Pancreas (tissue), 10 donors: ENCODE results near the gene OPALIN. TPM values are rescaled to one million over a fixed set of nuclear protein-coding genes. Genes with fewer than 3 reads are reported as not detected.

ENCODE experiments used
- ATAC-seq, 4 donors: fragments of 200-7000 bp; cut with Tn5 transposase; one replicate each; pipeline versions ENCODE4 v1.8.0 to v1.9.1; 2020; ENCODE audit warnings: mild to moderate bottlenecking in 4 of 4, moderate library complexity in 4 of 4
- DNase-seq, 6 donors: peaks; one replicate each; pipeline ENCODE4 v3.0.0-alpha.2; 2020
- FAIRE-seq: peaks from 2 replicates; lab custom pipeline; 2012; peaks lifted over from hg19 to GRCh38; lab: Jason Lieb, UNC
- H3K27ac ChIP-seq, 4 donors: fragments of 200-600 bp; sonication (generic); 1 replicate in 3 of 4; 2 replicates in 1 of 4; pipeline versions ENCODE4 v1.5.0 to v1.8.0; 2020
- H3K27me3 ChIP-seq, 4 donors: fragments of 200-600 bp; one replicate each; pipeline ENCODE4 v1.8.0; 2021
- H3K36me3 ChIP-seq, 3 donors: fragments of 200-600 bp; sonication (generic) in 1 of 3; one replicate each; pipeline versions ENCODE4 v1.5.0 to v1.8.0; 2020 to 2021
- H3K4me1 ChIP-seq, 3 donors: fragments of 200-600 bp; one replicate each; pipeline ENCODE4 v1.8.0; 2021
- H3K4me3 ChIP-seq, 4 donors: fragments of 200-600 bp; sonication (generic) in 2 of 4; one replicate each; pipeline versions ENCODE4 v1.5.0 to v1.8.0; 2020 to 2021
- H3K9me3 ChIP-seq, 4 donors: fragments of 200-600 bp; one replicate each; pipeline ENCODE4 v1.8.0; 2021
- CTCF ChIP-seq, 4 donors: fragments of 200-600 bp; sonication (generic) in 3 of 4; IDR thresholded peaks; one replicate each; pipeline versions ENCODE4 v1.5.0 to v1.8.0; 2021; ENCODE audit warnings: antibody characterized with exemption in 4 of 4
- WGBS, 2 donors: extraction: QIAGEN DNeasy Blood & Tissue Kit; methylation state at CpG; one replicate each; pipeline ENCODE4 v1.1.7; 2013; 5-methylcytosine and 5-hydroxymethylcytosine counted together
- intact Hi-C, 3 donors: fragments of 100-400 bp; cut with DNase I; formaldehyde crosslinking; loops; one replicate each; pipeline versions ENCODE4 v1.11.1 to v1.14.2; 2022
- polyA plus RNA-seq, 2 donors: library from polyadenylated mRNA; stranded (reverse); fragments of 200-250 nt; gene quantifications; one replicate each; pipeline ENCODE4 v1.2.3, GENCODE V29; 2013
- total RNA-seq, 6 donors: library from RNA; stranded (reverse); fragmentation: NEBNext Ultra II Directional in 4 of 6; extraction: Animal tissue kit (Norgen Biotek cat#: 25700) in 4 of 6; gene quantifications; one replicate each; pipeline versions ENCODE4 v1.2.1 to v1.2.4, GENCODE V29; 2021 to 2023
- donor health status: healthy with polysubstance abuse.
- donor health status: DM: no; HTN: no; CAD: no; lungs with moderate emphysema.
- donor health status: DM: no; HTN: no; CAD: no.
- donor health status: control.
- donor health status: control.
- donor health status: Bipolar disorder and iron deficiency.
- donor health status: DM: yes; HTN: yes; CAD: no.
- donor health status: DM: no; HTN: no; CAD: no.
- donor health status: DM: no; HTN: no; CAD: no.
- donor health status: DM: yes; HTN: yes; CAD: no.

OPALIN gene
- total and polyA plus RNA-seq, 8 donors = not detected

GRCh38 chr10:96371356-96371755 lies 12.6 kb upstream of the OPALIN start:
- Histone ChIP-seq H3K27ac (no peak overlapping the region), H3K4me3 (no peak overlapping the region), H3K27me3 (no peaks in the 10 kb centered on the region), H3K36me3 (no peaks in the 10 kb centered on the region), H3K4me1 (no peaks in the 10 kb centered on the region), H3K9me3 (no peaks in the 10 kb centered on the region)
- no peak for DNase-seq
- WGBS, 2 donors = 72 to 85% methylated on average over 11 of the region's 11 CpGs
- no peak for TF ChIP-seq CTCF (IDR thresholded peaks at IDR 0.05)
- intact Hi-C loops = no loop called here
- ATAC-seq = no peak
- no peak for FAIRE-seq

- intact Hi-C loops = no loop called here
These were observed 11.9 kb upstream of the OPALIN start for GRCh38 chr10:96370584-96371157.

GRCh38 chr10:96369890-96370583 lies 11.2 kb upstream of the OPALIN start:
- Histone ChIP-seq H3K27ac (no peak overlapping the region), H3K27me3 (no peaks in the 10 kb centered on the region), H3K4me3 (no peak overlapping the region), H3K4me1 (no peaks in the 10 kb centered on the region), H3K9me3 (no peaks in the 10 kb centered on the region), H3K36me3 (no peaks in the 10 kb centered on the region)
- no peak for ATAC-seq
- FAIRE-seq = no peak
- 70 to 79% methylated on average over 38 of the region's 38 CpGs for WGBS, 2 donors
- TF ChIP-seq CTCF (IDR thresholded peaks at IDR 0.05) = no peak
- peak in 1 of 6 donors; percentile 63 for DNase-seq
- intact Hi-C loops = no loop called here

More at GRCh38 chr10:96370584-96371157, 11.9 kb upstream of the OPALIN start:
- Histone ChIP-seq H3K4me3 (no peak overlapping the region), H3K36me3 (no peaks in the 10 kb centered on the region), H3K27me3 (no peaks in the 10 kb centered on the region), H3K4me1 (no peaks in the 10 kb centered on the region), H3K27ac (no peak overlapping the region), H3K9me3 (no peaks in the 10 kb centered on the region)
- peak; percentile 68 to 82 (median 76) for TF ChIP-seq CTCF (IDR thresholded peaks at IDR 0.05)
- ATAC-seq = peak in 3 of 4 donors; percentile 43 to 58 (median 51)
- no peak for FAIRE-seq
- 23 to 27% methylated on average over 16 of the region's 16 CpGs for WGBS, 2 donors
- peak in 3 of 6 donors; percentile 25 to 73 (median 67) for DNase-seq

- Histone ChIP-seq H3K4me3 (no peak overlapping the region), H3K27me3 (no peaks in the 10 kb centered on the region), H3K36me3 (no peaks in the 10 kb centered on the region), H3K4me1 (no peaks in the 10 kb centered on the region), H3K27ac (no peak overlapping the region), H3K9me3 (no peaks in the 10 kb centered on the region)
- intact Hi-C loops = no loop called here
- TF ChIP-seq CTCF (IDR thresholded peaks at IDR 0.05) = no peak
- DNase-seq (no peak), ATAC-seq (no peak), FAIRE-seq (no peak)
- WGBS, 2 donors = 86 to 93% methylated on average over 5 of the region's 5 CpGs
These were observed 10.2 kb upstream of the OPALIN start for GRCh38 chr10:96368971-96369370.

GRCh38 chr10:96367470-96367869 lies 8.7 kb upstream of the OPALIN start:
- Histone ChIP-seq H3K36me3 (no peaks in the 10 kb centered on the region), H3K27ac (no peak overlapping the region), H3K9me3 (no peaks in the 10 kb centered on the region), H3K4me1 (no peaks in the 10 kb centered on the region), H3K4me3 (no peak overlapping the region), H3K27me3 (no peaks in the 10 kb centered on the region)
- intact Hi-C loops = no loop called here
- 68 to 73% methylated on average over 4 of the region's 4 CpGs for WGBS, 2 donors
- ATAC-seq = no peak
- no peak for TF ChIP-seq CTCF (IDR thresholded peaks at IDR 0.05)
- no peak for FAIRE-seq
- no peak for DNase-seq
